ENCODE results near the gene ASXL1. TPM values are rescaled to one million over a fixed set of nuclear protein-coding genes. Genes with fewer than 3 reads are reported as not detected.

The ASXL1 gene
- total and polyA plus RNA-seq, 9 of the 15 experiments (the other 6 are each of a cell fraction or from before 2014, with no cell fraction given), result 6.5 to 65.3 (median 32.3) TPM

DNA sequence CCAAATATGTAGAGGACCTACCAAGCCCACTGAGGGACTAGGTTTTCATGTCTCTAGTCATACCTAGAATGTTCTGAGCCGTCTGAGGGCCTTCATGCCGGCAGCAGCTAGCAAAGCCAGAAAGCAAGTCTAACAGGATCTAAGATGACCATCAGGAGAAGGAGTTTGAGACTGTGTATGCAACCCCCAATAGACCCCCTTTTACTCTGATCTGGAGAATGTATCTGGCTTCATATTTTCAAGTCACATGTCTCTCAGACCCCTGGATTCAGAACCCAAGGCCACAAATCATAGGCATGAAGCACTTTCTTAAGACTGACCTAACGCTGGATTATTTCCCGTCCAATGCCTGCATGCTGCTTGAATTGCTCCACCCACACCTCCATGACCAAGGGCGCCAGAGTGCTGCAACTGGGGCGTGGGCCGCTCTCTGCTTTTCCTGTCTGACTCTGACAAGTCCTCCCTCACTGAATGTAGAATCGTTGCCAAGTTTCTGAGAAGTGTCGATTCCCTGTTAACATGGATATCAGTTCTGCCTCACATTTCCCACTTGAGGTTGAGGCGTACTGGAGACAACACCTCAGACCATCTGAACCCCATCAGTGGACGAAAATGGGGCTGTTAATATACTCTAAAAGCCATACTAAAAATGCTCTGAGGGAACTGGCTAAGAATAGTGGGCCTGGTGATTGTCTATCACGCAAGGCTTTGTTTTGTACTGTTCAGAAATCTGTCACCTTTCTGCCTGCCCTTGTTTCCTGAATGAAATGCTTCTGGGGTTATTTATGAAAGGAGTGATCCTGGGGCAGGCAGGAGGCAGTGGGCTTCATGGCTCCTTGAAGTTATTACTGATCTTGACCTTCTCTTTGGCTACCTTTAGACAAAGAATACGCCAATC lies 23.9 kb upstream of the ASXL1 start (continued):
- TF ChIP-seq, protein P1, sequence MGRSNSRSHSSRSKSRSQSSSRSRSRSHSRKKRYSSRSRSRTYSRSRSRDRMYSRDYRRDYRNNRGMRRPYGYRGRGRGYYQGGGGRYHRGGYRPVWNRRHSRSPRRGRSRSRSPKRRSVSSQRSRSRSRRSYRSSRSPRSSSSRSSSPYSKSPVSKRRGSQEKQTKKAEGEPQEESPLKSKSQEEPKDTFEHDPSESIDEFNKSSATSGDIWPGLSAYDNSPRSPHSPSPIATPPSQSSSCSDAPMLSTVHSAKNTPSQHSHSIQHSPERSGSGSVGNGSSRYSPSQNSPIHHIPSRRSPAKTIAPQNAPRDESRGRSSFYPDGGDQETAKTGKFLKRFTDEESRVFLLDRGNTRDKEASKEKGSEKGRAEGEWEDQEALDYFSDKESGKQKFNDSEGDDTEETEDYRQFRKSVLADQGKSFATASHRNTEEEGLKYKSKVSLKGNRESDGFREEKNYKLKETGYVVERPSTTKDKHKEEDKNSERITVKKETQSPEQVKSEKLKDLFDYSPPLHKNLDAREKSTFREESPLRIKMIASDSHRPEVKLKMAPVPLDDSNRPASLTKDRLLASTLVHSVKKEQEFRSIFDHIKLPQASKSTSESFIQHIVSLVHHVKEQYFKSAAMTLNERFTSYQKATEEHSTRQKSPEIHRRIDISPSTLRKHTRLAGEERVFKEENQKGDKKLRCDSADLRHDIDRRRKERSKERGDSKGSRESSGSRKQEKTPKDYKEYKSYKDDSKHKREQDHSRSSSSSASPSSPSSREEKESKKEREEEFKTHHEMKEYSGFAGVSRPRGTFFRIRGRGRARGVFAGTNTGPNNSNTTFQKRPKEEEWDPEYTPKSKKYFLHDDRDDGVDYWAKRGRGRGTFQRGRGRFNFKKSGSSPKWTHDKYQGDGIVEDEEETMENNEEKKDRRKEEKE (IDR thresholded peaks at IDR 0.05; ENCODE audit: borderline replicate concordance in 1 of 2, control insufficient read depth in 1 of 2, low read depth in 2 of 2, low read length in 1 of 2), result no peak
- TF ChIP-seq MTA3 (IDR thresholded peaks at IDR 0.05; ENCODE audit: borderline replicate concordance) (0 out of 2 replicates have a peak, but pooled peaks have one; percentile 48), POU5F1 (IDR thresholded peaks at IDR 0.05; ENCODE audit: borderline replicate concordance, low read depth, low read length, partially characterized antibody) (no peak), JUN (IDR thresholded peaks at IDR 0.05; ENCODE audit: borderline replicate concordance, low read depth, low read length) (0 out of 2 replicates have a peak, but pooled peaks have one; percentile 7), JUN (CRISPR knock-in tag; IDR thresholded peaks at IDR 0.05; ENCODE audit: borderline replicate concordance) (no peak), ZNF121 (CRISPR knock-in tag; conservative IDR thresholded peaks at IDR 0.05) (no peak), NFRKB (IDR thresholded peaks at IDR 0.05; ENCODE audit: low read depth) (no peak), HMG20A (CRISPR knock-in tag; conservative IDR thresholded peaks at IDR 0.05) (no peak)
- TF ChIP-seq, protein P2, sequence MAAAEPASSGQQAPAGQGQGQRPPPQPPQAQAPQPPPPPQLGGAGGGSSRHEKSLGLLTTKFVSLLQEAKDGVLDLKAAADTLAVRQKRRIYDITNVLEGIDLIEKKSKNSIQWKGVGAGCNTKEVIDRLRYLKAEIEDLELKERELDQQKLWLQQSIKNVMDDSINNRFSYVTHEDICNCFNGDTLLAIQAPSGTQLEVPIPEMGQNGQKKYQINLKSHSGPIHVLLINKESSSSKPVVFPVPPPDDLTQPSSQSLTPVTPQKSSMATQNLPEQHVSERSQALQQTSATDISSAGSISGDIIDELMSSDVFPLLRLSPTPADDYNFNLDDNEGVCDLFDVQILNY (CRISPR knock-in tag; IDR thresholded peaks at IDR 0.05), result no peak
- TF ChIP-seq, protein P3, sequence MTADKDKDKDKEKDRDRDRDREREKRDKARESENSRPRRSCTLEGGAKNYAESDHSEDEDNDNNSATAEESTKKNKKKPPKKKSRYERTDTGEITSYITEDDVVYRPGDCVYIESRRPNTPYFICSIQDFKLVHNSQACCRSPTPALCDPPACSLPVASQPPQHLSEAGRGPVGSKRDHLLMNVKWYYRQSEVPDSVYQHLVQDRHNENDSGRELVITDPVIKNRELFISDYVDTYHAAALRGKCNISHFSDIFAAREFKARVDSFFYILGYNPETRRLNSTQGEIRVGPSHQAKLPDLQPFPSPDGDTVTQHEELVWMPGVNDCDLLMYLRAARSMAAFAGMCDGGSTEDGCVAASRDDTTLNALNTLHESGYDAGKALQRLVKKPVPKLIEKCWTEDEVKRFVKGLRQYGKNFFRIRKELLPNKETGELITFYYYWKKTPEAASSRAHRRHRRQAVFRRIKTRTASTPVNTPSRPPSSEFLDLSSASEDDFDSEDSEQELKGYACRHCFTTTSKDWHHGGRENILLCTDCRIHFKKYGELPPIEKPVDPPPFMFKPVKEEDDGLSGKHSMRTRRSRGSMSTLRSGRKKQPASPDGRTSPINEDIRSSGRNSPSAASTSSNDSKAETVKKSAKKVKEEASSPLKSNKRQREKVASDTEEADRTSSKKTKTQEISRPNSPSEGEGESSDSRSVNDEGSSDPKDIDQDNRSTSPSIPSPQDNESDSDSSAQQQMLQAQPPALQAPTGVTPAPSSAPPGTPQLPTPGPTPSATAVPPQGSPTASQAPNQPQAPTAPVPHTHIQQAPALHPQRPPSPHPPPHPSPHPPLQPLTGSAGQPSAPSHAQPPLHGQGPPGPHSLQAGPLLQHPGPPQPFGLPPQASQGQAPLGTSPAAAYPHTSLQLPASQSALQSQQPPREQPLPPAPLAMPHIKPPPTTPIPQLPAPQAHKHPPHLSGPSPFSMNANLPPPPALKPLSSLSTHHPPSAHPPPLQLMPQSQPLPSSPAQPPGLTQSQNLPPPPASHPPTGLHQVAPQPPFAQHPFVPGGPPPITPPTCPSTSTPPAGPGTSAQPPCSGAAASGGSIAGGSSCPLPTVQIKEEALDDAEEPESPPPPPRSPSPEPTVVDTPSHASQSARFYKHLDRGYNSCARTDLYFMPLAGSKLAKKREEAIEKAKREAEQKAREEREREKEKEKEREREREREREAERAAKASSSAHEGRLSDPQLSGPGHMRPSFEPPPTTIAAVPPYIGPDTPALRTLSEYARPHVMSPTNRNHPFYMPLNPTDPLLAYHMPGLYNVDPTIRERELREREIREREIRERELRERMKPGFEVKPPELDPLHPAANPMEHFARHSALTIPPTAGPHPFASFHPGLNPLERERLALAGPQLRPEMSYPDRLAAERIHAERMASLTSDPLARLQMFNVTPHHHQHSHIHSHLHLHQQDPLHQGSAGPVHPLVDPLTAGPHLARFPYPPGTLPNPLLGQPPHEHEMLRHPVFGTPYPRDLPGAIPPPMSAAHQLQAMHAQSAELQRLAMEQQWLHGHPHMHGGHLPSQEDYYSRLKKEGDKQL (CRISPR knock-in tag; IDR thresholded peaks at IDR 0.05; ENCODE audit: borderline replicate concordance), result no peak
- TF ChIP-seq, protein P4, sequence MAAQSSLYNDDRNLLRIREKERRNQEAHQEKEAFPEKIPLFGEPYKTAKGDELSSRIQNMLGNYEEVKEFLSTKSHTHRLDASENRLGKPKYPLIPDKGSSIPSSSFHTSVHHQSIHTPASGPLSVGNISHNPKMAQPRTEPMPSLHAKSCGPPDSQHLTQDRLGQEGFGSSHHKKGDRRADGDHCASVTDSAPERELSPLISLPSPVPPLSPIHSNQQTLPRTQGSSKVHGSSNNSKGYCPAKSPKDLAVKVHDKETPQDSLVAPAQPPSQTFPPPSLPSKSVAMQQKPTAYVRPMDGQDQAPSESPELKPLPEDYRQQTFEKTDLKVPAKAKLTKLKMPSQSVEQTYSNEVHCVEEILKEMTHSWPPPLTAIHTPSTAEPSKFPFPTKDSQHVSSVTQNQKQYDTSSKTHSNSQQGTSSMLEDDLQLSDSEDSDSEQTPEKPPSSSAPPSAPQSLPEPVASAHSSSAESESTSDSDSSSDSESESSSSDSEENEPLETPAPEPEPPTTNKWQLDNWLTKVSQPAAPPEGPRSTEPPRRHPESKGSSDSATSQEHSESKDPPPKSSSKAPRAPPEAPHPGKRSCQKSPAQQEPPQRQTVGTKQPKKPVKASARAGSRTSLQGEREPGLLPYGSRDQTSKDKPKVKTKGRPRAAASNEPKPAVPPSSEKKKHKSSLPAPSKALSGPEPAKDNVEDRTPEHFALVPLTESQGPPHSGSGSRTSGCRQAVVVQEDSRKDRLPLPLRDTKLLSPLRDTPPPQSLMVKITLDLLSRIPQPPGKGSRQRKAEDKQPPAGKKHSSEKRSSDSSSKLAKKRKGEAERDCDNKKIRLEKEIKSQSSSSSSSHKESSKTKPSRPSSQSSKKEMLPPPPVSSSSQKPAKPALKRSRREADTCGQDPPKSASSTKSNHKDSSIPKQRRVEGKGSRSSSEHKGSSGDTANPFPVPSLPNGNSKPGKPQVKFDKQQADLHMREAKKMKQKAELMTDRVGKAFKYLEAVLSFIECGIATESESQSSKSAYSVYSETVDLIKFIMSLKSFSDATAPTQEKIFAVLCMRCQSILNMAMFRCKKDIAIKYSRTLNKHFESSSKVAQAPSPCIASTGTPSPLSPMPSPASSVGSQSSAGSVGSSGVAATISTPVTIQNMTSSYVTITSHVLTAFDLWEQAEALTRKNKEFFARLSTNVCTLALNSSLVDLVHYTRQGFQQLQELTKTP (IDR thresholded peaks at IDR 0.05; ENCODE audit: low read depth in 1 of 2, partially characterized antibody in 2 of 2), result no peak
